GM12892 (cell line): ENCODE results near the gene RPL5.

Source experiments
- DNase-seq: peaks from one replicate; pipeline ENCODE4 v3.0.0; 2011; ENCODE audit not compliant: insufficient read length
- FAIRE-seq: peaks from 2 replicates; lab custom pipeline; 2011; peaks lifted over from hg19 to GRCh38; lab: Jason Lieb, UNC
- POLR2A ChIP-seq: IDR thresholded peaks from 2 replicates; pipeline ENCODE4 v1.6.1; 2011; ENCODE audit warnings: low read depth, low read length, control low read depth
- POLR2AphosphoS5 ChIP-seq: IDR thresholded peaks from 2 replicates; pipeline ENCODE4 v1.6.1; 2011; ENCODE audit warnings: low read depth, low read length, control low read depth
- TAF1 ChIP-seq: IDR thresholded peaks from 2 replicates; pipeline ENCODE4 v1.6.1; 2011; ENCODE audit warnings: low read depth, mild to moderate bottlenecking, control low read depth, low read length, borderline replicate concordance

The RPL5 gene

DNA sequence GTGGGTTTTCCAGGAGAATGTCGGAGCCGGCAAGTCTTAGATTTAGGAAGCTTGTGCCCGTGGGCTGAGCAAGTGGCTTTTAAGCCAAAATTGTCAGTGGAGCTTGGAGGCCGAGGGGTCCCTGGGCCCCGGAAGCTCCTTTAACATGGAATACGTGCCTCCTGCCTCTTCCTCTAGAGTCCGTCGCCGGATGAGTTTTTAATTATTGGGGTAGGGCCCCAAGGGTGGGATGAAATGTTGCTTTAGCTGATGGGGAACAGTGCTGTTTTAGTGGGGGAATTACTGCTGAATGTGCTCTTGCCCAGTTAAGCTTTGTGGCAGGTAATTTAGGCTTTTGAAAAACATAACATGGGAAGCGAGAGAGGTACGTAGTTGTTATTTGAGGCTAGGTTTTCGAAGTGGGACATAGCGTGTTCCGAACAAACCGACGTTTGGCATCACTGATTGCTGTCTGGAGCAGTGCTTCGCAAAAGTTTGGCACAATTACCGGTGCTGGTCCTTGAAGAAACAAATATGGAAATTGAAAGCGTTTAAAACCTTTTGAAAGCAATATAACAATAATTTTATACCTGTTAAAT, 786 bp downstream of the RPL5 start:
- TF ChIP-seq POLR2A: no peak
- TF ChIP-seq POLR2AphosphoS5: no peak
- TF ChIP-seq TAF1: no peak
- no peak for DNase-seq
- no peak for FAIRE-seq

- TF ChIP-seq POLR2A (no peak), POLR2AphosphoS5 (peak; percentile 44; the same call in 1 of the 2 replicates)
- DNase-seq: no peak
- no peak for FAIRE-seq
Measured at GRCh38 chr1:92833840-92834239, 2.0 kb downstream of the RPL5 start.

DNA sequence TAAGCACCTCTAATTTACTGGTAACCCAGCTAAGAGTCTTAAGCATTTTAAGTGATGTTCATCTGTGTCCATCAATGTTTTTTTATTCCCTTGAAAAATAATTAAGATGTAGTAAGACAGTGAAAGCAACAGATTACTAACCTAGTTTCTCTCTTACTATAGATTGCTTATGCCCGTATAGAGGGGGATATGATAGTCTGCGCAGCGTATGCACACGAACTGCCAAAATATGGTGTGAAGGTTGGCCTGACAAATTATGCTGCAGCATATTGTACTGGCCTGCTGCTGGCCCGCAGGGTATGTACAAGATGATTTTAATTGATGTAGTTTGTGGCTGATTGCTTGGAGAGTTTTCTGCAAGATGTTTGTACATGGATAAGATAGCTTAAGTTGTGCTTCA, 2.8 kb downstream of the RPL5 start:
- no peak for TF ChIP-seq POLR2AphosphoS5
- TF ChIP-seq POLR2A: no peak
- TF ChIP-seq TAF1: no peak
- no peak for DNase-seq
- no peak for FAIRE-seq

DNA sequence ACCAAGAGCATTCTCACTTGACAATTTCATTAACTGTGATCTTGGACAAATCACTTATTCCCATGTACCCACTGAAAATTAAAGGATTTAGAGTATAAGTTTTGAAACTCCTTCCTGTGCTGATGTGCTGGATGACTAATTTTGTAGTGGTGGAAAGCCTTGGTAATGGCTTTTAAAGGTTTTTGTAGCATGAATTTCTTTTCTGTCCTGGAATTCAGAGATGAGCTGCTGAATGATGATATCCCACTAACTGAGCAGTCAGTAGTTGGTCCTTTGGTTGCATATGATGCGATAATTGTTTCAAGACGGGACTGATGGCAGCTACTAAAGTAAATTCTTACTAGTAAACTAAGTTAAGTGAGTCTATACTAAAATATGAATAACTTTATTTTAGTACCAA, 5.2 kb downstream of the RPL5 start:
- FAIRE-seq: no peak
- no peak for DNase-seq
- TF ChIP-seq TAF1 (no peak), POLR2A (no peak), POLR2AphosphoS5 (no peak; the same call in 1 of the 2 replicates)

- TF ChIP-seq POLR2A: no peak
- no peak for TF ChIP-seq TAF1
- no peak for TF ChIP-seq POLR2AphosphoS5
- no peak for FAIRE-seq
- DNase-seq: no peak
Measured at GRCh38 chr1:92838519-92838918, 6.7 kb downstream of the RPL5 start.

DNA sequence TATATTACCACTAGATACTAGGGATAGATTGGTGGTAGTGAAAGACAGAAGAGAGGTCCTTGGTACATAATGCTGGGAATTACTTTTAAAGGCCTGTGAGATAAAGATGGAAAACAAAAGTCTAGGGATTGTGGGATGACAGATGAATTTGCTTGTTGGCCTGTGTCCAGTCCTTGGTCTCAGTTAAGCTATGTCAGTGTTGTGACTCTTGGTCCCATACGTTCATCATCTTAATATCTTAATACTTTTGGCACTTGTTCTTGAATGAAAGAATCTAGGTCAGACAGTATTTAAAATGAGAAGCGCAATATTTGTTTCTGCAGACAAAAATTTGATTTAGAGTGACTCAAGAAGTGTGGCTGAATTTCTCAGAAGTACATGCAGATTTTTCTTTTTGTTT, 7.6 kb downstream of the RPL5 start:
- FAIRE-seq: no peak
- DNase-seq: no peak
- TF ChIP-seq POLR2A (no peak), POLR2AphosphoS5 (no peak), TAF1 (no peak)

DNA sequence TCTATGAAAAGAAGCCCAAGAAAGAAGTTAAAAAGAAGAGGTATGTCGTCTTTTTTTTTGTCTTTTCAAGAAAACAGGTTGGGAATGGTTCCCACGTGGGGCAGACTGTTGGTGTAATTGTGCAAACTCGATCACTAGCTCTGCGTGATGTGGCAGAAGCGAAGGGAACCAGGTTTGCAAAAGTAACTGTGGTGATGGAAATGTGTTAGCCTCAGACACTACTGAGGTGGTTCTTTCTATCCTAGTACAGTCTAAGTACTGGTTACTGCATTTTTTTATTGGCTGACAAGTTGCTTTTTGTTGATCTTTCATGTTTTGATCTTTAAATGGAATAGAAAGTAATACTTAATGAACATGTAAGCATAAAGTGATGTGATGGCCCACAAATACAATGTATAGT, 8.8 kb downstream of the RPL5 start:
- DNase-seq (no peak), FAIRE-seq (no peak)
- 0 out of 2 replicates have a peak, but pooled peaks have one; percentile 22 for TF ChIP-seq POLR2A
- no peak for TF ChIP-seq TAF1

DNA sequence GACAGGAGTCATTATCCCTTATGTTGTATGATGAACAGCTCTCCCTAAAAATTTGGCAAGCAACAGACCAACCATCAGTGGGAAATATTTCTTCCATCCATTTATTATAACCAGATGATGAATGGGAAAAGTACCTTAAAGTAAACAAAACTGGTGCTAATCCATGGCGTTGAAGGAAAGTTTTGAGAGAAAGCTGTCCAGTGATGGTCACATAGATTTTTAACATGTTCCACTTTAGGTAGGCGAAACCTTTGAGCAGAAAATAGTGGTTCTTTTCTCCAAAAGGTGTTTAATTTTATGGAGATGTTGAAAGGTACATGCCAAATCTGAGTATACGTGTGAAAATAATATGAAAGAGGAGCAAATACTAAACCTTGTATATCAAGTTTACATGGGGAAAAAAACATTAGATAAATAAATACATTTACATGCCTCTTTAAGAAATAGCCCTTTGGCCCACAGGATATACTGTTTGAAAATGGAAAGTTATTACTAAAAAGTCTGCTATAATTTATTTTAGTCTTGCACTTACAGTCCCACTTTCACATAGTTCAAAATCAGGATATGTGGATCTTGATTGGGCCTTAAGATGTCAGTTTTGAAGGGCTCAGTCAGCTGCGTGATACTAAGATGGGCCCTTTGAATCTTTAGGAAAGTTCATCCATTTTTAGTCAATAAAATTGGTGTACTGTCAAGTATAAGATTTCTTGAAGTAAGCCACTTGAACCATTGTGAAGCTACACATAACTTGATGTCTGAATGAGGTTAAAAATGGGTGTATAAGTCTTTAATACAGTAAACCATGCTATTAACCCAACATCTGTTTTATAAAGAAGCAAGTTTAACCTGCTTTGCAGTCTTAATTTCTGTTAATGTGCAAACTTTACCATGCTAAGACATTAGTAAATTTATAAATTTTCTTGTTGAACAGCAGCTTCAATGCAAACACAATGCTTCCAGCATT, 10.5 kb downstream of the RPL5 start:
- FAIRE-seq (no peak), DNase-seq (no peak)
- TF ChIP-seq POLR2A (peak; percentile 57), TAF1 (no peak)

- no peak for FAIRE-seq
- no peak for DNase-seq
- TF ChIP-seq POLR2AphosphoS5: no peak; the same call in 1 of the 2 replicates
- TF ChIP-seq POLR2A: 0 out of 2 replicates have a peak, but pooled peaks have one; percentile 1
Measured at GRCh38 chr1:92843046-92843423, 11.2 kb downstream of the RPL5 start.

- no peak for FAIRE-seq
- DNase-seq: no peak
- no peak for TF ChIP-seq TAF1
- peak; percentile 57 for TF ChIP-seq POLR2AphosphoS5
- TF ChIP-seq POLR2A: no peak
Measured at GRCh38 chr1:92843429-92844352, 11.9 kb downstream of the RPL5 start.

DNA sequence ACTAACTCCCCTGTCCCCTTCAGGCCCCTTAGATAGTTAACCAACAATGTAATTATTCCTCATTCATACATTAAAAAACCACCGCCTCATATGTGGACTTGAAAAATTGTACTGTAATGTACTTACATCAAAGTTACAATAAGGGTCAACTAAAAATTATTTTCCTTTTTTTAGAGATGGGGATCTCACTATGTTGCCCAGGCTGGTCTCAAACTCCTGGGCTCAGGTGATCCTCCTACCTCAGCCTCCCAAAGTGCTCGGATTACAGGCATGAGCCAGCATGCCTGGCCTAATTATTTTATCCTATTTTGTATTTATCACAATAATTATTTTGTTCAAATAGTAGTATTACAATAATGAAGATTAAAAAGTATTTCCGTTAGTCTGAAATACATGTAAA, 12.6 kb downstream of the RPL5 start:
- FAIRE-seq (no peak), DNase-seq (no peak)
- TF ChIP-seq POLR2A (no peak), TAF1 (no peak), POLR2AphosphoS5 (no peak)
